Hepatocyte (in vitro differentiated cells): ENCODE data around the gene ADGRL3. TPM values are rescaled to one million over a fixed set of nuclear protein-coding genes. Genes with fewer than 3 reads are reported as not detected.

ENCODE experiments used
- DNase-seq: peaks from one replicate; pipeline ENCODE4 v3.0.0-alpha.2; 2016; ENCODE audit warnings: low spot score
- H2AFZ ChIP-seq: fragments of 200-600 bp; sonication (generic); 2 replicates; pipeline ENCODE4 v1.6.0; 2016; ENCODE audit warnings: antibody characterized with exemption, mild to moderate bottlenecking
- H3K27ac ChIP-seq: fragments of 200-600 bp; sonication (generic); 2 replicates; pipeline ENCODE4 v1.5.1; 2016; ENCODE audit warnings: mild to moderate bottlenecking
- H3K27me3 ChIP-seq: fragments of 200-600 bp; sonication (generic); 2 replicates; pipeline ENCODE4 v1.6.1; 2016
- H3K36me3 ChIP-seq: fragments of 200-600 bp; sonication (generic); replicated peaks from 2 replicates; pipeline ENCODE4 v1.5.1; 2016; ENCODE audit warnings: low read depth; ENCODE audit not compliant: insufficient read depth
- H3K4me1 ChIP-seq: fragments of 200-600 bp; sonication (generic); 2 replicates; pipeline ENCODE4 v1.5.1; 2016; ENCODE audit warnings: mild to moderate bottlenecking, moderate library complexity; ENCODE audit not compliant: insufficient read depth
- H3K4me2 ChIP-seq: fragments of 200-600 bp; sonication (generic); 2 replicates; pipeline ENCODE4 v1.6.0; 2016
- H3K4me3 ChIP-seq: fragments of 200-600 bp; sonication (generic); 2 replicates; pipeline ENCODE4 v1.5.1; 2016; ENCODE audit warnings: mild to moderate bottlenecking
- H3K79me2 ChIP-seq: fragments of 200-600 bp; sonication (generic); 2 replicates; pipeline ENCODE4 v1.6.0; 2017; ENCODE audit warnings: mild to moderate bottlenecking
- H3K9me2 ChIP-seq: fragments of 200-600 bp; sonication (generic); replicated peaks from 2 replicates; pipeline ENCODE4 v1.6.0; 2017; ENCODE audit warnings: mild to moderate bottlenecking; ENCODE audit not compliant: insufficient read depth
- H3K9me3 ChIP-seq: fragments of 200-600 bp; sonication (generic); 2 replicates; pipeline ENCODE4 v1.5.1; 2016; ENCODE audit warnings: low read depth, mild to moderate bottlenecking
- H4K20me1 ChIP-seq: fragments of 200-600 bp; sonication (generic); 2 replicates; pipeline ENCODE4 v1.6.0; 2016; ENCODE audit warnings: mild to moderate bottlenecking; ENCODE audit not compliant: insufficient read depth, poor library complexity, severe bottlenecking
- CTCF ChIP-seq: fragments of 200-600 bp; sonication (generic); IDR thresholded peaks from 2 replicates; pipeline ENCODE4 v1.5.1; 2016; ENCODE audit warnings: antibody characterized with exemption, mild to moderate bottlenecking; ENCODE audit not compliant: poor library complexity
- EZH2 ChIP-seq: fragments of 200-600 bp; sonication (generic); IDR thresholded peaks from 2 replicates; pipeline ENCODE4 v1.6.1; 2016; ENCODE audit warnings: antibody characterized with exemption, mild to moderate bottlenecking, borderline replicate concordance
- EZH2phosphoT487 ChIP-seq: fragments of 200-600 bp; sonication (generic); IDR thresholded peaks from one replicate; pipeline ENCODE4 v1.6.1; 2018; ENCODE audit warnings: antibody characterized with exemption, mild to moderate bottlenecking, low read depth, moderate library complexity; ENCODE audit not compliant: unreplicated experiment, severe bottlenecking
- WGBS: methylation state at CpG from one replicate; pipeline ENCODE4 v1.1.6; 2016; ENCODE audit warnings: low lambda C conversion rate; ENCODE audit errors: missing lambda C conversion rate; 5-methylcytosine and 5-hydroxymethylcytosine counted together
- polyA plus RNA-seq: library from polyadenylated mRNA; unstranded; fragments of >200 nt; fragmentation: Nextera tagmentation; extraction: Ambion mirVana; gene quantifications from 2 replicates; pipeline ENCODE4 v1.2.1, GENCODE V29; 2016
- total RNA-seq: library from RNA; depleted of rRNA; stranded (reverse); fragments of >200 nt; gene quantifications from 2 replicates; pipeline ENCODE4 v1.2.3, GENCODE V29; 2014

Gene ADGRL3
- total and polyA plus RNA-seq, 2 experiments from 2014 or later, result 4.4 to 21.2 TPM

DNA sequence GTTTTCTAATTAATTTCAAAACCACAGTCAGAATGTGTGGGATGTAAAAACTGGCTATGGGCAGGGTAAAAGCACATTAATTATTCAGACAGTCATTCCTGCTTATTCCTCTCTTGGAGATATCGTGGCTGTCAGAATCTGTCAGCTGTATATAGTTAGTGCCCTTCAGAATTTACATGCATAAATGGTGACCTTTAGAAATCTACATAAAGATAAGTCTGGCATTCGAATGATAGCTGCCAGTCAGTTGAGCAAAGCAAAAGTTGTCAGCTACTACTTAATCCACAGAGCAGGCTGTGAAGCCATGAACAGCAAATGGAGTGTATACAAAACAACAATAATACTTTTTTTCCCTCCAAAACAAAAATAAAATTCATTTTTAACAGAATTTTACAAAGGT lies 189.5 kb downstream of the ADGRL3 start:
- no peaks in the 10 kb centered on the region for H3K79me2 ChIP-seq
- WGBS, result 63% methylated on average over 2 of the region's 2 CpGs
- no peak overlapping the region for H3K4me3 ChIP-seq
- H3K27me3 ChIP-seq, result no peaks in the 10 kb centered on the region
- no peaks in the 10 kb centered on the region for H4K20me1 ChIP-seq
- TF ChIP-seq EZH2 (no peak), EZH2phosphoT487 (no peak), CTCF (no peak)
- no peaks in the 10 kb centered on the region for H3K36me3 ChIP-seq
- no peaks in the 10 kb centered on the region for H3K4me1 ChIP-seq
- H3K9me2 ChIP-seq, result no peaks in the 10 kb centered on the region
- no peak overlapping the region for H3K27ac ChIP-seq
- no peak overlapping the region for H3K4me2 ChIP-seq
- H3K9me3 ChIP-seq, result no peaks in the 10 kb centered on the region
- no peak for DNase-seq
- H2AFZ ChIP-seq, result no peak overlapping the region

DNA sequence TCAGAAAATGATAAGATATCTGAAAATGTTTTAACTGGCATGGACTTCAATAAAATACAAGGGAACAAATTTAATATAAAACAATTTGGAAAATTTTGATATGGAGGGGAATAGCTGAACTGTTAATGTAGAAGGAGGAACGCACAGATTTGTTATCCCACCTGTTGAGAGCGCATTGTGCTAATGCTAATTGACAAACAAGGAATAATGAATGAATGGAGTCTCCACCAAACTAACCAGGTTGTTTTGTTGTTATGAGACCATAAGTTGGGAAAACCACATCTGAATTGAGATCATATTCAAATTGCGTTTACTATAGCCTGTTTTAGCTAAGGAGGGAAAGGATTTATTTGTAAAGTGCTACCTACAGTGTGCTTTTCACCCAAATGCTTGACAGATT lies 195.6 kb downstream of the ADGRL3 start:
- no peak for DNase-seq
- H3K4me3 ChIP-seq, result no peak overlapping the region
- H3K9me2 ChIP-seq, result no peaks in the 10 kb centered on the region
- H3K36me3 ChIP-seq, result no peaks in the 10 kb centered on the region
- H3K27ac ChIP-seq, result no peak overlapping the region
- no peak overlapping the region for H3K4me2 ChIP-seq
- H3K79me2 ChIP-seq, result no peaks in the 10 kb centered on the region
- no peaks in the 10 kb centered on the region for H4K20me1 ChIP-seq
- H2AFZ ChIP-seq, result no peak overlapping the region
- H3K27me3 ChIP-seq, result no peaks in the 10 kb centered on the region
- 77% methylated on average over 3 of the region's 3 CpGs for WGBS
- TF ChIP-seq EZH2phosphoT487, result no peak
- TF ChIP-seq CTCF, result no peak
- no peak for TF ChIP-seq EZH2
- H3K9me3 ChIP-seq, result no peaks in the 10 kb centered on the region
- H3K4me1 ChIP-seq, result no peaks in the 10 kb centered on the region

DNA sequence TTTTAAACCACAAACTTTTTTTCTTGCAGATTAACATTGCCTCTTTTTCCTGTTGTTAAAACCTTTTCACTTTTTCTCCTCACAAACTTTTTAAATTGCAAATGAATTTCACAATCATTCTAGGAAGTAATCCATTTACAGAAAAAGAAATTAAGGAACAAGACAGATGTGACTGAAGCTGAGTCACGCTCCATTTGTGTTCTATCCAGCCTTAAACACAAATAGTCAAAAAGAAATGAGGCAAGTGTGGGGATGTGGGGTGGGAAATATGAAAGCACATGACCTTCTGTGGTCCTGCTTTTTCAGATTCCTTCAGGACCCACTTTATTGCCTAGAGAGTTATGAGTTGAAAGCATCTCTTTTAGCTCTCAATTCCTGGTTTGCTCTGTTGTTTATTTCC lies 197.0 kb downstream of the ADGRL3 start:
- Histone ChIP-seq H3K27me3 (no peaks in the 10 kb centered on the region), H3K4me2 (no peak overlapping the region), H2AFZ (no peak overlapping the region), H3K27ac (no peak overlapping the region), H3K4me3 (no peak overlapping the region), H3K9me2 (no peaks in the 10 kb centered on the region), H3K4me1 (no peaks in the 10 kb centered on the region), H3K79me2 (no peaks in the 10 kb centered on the region), H4K20me1 (no peaks in the 10 kb centered on the region), H3K36me3 (no peaks in the 10 kb centered on the region), H3K9me3 (no peaks in the 10 kb centered on the region)
- WGBS, result 87% methylated on average over 1 of the region's 1 CpG
- TF ChIP-seq EZH2phosphoT487 (no peak), EZH2 (no peak), CTCF (no peak)
- DNase-seq, result no peak

DNA sequence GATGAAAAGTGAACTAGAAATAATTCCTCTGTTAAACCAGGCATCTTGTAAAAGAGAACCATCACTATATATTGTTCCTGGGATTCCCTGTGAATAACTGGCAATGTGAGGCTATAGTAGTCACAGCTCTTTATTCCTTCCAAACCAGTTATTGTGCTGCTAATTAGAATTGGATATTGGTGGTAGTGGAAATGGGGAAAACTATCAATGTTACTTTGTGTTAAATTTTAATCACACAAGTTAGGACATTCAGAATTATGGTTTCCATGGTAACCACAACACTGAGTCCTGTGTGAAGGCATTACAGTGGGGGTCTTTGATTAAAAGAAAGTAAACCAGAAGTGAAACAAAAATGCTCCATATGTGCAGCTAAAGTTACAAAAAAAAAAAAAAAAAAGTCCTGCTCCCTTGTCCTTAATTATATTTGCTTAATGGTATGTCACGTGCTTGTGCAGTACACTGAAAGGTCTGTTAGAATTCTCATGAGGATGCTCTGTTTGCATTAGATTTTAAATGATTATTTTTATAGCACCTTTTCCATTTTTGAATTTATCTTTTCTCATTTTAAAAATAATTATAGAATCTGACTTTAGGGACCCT lies 200.4 kb downstream of the ADGRL3 start:
- no peaks in the 10 kb centered on the region for H3K79me2 ChIP-seq
- no peak for TF ChIP-seq EZH2
- TF ChIP-seq EZH2phosphoT487, result no peak
- TF ChIP-seq CTCF, result no peak
- no peak overlapping the region for H2AFZ ChIP-seq
- DNase-seq, result no peak
- WGBS, result 61% methylated on average over 1 of the region's 1 CpG
- no peaks in the 10 kb centered on the region for H3K36me3 ChIP-seq
- no peak overlapping the region for H3K4me3 ChIP-seq
- H3K4me2 ChIP-seq, result no peak overlapping the region
- H3K9me2 ChIP-seq, result no peaks in the 10 kb centered on the region
- H3K27ac ChIP-seq, result no peak overlapping the region
- no peaks in the 10 kb centered on the region for H3K9me3 ChIP-seq
- no peaks in the 10 kb centered on the region for H3K4me1 ChIP-seq
- no peaks in the 10 kb centered on the region for H4K20me1 ChIP-seq
- no peaks in the 10 kb centered on the region for H3K27me3 ChIP-seq
